Measurements from ENCODE around the gene PRKCA. TPM values are rescaled to one million over a fixed set of nuclear protein-coding genes. Genes with fewer than 3 reads are reported as not detected.

Gene PRKCA
- total RNA-seq, 1 donor from 2014 or later: 3.9 TPM

DNA sequence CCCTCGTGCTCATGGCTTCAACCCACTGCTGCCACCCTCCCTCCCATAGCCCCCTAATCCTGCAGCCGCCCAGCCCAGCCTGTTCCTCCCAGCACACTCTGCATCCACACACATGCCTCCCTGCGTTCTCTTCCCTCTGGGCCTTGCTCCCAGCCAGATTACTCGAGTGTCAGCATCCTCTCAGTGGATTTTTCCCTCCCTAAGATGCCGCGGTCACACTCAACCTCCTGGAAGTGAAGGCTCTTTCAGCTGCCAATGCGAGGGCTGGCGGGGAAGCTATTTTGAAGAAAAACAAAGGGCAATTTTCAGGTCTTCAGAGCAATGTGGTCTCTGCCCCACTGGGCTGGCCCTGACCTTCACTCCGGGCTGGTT is 509.3 kb downstream of the PRKCA start:
- no peak for DNase-seq

DNA sequence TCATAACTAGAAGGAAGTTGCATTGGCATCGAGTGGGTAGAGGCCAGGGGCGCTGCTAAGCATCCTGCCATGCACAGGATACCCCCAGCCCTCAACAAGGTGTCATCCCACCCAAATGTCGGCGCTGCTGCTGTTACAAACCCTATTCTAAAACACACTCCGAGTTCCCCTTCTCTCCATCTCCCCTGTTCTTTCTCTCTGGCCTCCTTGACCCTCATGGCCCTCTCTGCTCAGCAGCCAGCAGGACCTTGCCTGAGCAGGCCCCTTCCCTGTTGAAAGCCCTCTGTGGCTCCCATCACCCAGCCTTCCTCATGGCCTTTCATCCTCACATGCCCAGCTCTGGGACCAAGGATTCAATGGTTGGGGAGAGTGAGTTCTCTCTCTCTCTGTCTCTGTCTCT is 510.2 kb downstream of the PRKCA start:
- DNase-seq: no peak

DNA sequence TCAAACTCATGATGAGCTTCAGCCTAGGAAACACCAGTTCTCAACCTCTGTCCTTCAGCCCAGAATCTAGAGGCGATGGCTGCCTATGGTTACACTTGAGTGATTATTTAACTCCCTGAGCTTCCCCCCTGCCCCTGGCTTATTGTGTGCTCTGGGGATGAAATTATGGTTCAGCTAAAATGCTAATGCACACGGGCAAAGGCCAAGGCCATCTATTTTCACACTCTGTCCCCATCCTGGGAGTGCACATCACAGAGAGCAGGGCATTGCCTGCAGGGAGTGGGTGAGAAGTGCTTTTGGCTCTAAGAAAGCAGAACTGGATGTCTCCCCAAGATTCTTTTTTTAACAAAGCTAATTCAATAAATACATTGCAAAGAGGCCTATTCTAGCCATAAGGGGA is 510.9 kb downstream of the PRKCA start:
- no peak for DNase-seq

DNA sequence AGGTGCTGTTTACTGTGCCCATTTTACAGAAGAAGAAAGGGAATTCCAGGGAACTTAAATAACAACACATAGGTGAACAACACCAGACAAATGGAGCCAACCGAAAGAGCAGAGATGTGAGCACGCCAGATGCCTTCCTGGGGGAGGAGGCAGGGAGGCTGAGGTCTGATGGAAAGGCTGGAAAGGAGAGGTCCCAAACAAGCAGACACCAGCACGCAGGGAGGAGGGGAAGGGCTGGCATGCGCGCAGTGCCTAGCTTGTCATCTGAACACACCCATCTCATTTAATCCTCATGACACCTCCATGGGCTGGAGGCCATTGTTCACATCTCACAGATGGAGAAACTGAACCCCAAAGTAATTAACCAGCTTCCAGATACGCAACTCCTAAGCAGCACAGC is 511.6 kb downstream of the PRKCA start:
- DNase-seq: no peak

DNA sequence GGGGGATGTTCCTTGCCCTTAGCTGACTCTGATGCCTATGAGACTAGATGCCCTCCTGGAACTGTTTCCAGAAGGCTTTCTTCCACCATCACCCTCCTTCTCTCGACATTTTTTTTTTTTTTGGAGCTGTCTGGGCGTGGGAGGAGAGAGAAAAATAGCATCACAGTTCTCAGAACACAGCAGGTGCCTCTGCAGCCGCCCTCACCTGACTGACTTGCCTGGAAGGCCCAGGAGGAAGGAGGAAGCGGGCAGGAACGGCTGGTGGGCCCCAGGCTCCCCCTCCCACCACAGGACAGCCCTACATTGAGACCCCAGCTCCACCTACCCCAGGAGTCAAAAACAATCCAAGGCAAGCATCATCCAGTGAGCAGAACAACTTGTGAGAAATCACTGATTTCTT is 512.2 kb downstream of the PRKCA start:
- DNase-seq: no peak

DNA sequence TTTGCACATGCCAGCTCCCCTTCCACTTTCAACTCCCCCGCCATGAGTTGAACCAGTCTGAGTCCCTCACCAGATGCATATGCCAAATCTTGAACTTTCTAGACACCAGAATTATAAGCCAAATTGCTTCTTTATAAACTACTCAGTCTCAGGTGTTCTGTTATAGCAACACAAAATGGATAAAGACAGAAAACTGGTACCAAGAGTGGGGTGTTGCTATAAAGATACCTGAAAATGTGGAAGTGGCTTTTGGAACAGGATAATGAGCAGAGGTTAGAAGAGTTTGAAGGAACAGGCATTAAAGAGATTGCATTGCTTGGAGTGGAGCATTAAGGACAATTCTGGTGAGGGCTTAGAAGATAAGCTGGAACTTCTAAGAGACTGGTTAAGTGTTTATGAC is 515.3 kb downstream of the PRKCA start:
- no peak for DNase-seq

DNA sequence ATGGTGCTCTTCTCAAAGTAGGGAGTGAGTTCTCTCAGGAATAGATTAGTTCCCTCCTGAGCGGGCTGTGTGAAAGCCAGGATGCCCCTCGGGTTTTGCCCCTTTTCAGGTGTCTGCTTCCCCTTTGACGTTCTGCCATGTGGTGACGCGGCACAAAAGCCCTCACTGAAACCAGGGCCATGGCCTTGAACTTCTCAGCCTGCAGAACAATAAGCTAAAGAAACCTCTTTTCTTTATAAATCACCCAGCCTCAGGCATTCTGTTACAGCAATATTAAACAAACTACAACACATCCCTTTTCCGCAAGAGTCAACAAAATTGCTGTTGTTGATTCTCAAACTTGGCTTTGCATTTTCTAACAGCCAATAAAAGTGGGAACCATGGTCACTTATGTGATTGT is 517.1 kb downstream of the PRKCA start:
- DNase-seq: no peak

DNA sequence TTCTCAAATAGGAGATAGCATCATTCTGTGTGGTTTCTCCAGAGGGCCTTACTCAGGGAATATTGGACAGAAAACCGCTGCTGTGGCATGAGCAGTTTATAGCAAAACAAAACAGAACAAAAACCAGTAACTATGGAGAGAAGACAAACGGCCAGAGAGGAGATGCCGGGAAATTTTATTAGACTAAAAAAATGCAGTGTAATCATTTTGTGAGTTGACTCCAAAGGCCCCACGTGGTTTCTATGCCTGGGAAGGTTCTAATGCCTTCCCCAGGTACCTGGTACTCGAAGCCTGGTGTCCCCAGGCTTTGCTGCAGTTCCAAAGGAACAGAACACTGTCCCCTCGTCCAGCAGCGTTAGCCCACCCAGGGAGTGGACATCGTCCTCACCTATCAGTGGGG is 519.6 kb downstream of the PRKCA start:
- no peak for DNase-seq

DNA sequence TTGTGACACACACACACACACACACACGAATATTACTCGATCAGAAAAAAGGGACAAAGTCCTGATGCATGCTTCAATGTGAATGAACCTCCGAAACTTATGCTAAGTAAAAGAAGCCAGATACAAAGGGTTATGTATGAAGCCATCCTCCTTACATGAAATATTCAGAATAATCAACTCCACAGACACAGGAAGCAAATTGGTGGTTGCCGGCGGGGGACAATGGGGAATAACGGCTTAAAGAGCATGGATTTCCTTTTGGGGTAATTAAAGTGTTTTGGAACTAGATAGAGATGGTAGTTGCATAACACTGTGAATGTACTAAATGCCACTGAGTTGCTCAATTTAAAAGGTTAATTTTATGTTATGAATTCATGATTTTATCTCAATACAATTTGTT is 524.4 kb downstream of the PRKCA start:
- DNase-seq: no peak

DNA sequence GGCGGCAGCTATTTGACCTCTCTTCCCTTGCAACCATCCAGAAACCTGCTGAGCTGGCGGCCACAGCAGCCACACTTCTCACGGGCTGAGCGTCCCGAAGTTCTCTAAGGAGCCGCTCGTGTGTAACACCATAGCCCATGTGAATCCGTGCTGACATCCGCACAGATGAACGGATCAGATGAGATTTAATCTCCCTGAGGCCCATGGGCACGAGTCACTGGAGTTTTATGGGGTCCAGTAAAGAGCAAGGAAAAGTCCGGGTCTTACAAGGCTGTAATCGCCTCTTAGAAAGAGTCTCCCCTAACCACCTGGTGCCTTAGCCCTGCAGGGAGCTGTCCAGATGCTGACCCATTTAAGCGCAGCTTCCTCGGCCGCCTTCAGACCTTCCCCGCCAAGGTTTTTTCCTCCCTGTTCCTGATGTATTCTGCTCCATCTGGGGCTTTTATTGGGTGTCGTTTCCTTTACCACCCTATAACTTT is 527.0 kb downstream of the PRKCA start:
- peak; percentile 15 for DNase-seq

DNA sequence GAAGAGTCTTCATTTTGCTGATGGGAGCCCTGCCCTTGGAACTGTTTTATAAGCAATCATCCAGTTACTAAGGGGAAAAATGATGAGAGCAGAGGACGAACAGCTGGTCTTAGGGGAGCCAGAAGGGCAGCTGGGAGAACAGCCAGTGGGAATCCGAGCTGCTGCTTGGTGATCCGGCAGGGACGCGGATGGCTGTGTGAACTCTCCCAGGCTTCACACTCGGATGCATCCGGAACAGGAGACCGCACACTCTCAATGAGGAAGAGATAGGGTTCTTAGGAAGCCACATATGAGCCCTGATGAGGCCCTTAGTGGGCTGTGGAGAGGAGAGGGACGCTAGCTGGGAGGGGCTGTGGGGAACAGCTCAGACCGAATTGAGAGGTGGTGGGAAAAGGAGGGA is 527.5 kb downstream of the PRKCA start:
- DNase-seq: no peak

DNA sequence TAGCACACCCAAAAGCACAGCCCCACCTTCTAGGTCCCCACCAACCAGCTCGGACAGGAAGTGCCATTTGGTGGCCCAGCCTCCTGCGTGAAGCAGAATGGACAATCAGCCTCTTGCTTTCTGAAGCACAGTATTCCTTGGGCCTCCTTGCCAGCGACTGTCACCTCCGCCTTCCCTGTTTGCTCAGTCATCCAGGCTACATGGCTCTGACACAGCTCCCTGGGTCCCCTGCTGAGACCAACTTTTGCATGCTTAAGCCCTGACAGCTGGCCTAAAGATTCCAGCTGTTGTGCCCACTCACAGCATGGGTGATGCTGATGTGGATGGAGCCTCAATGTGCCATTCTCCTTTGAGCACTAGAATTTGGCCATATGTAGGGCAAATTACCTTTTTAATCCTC is 528.0 kb downstream of the PRKCA start:
- no peak for DNase-seq

DNA sequence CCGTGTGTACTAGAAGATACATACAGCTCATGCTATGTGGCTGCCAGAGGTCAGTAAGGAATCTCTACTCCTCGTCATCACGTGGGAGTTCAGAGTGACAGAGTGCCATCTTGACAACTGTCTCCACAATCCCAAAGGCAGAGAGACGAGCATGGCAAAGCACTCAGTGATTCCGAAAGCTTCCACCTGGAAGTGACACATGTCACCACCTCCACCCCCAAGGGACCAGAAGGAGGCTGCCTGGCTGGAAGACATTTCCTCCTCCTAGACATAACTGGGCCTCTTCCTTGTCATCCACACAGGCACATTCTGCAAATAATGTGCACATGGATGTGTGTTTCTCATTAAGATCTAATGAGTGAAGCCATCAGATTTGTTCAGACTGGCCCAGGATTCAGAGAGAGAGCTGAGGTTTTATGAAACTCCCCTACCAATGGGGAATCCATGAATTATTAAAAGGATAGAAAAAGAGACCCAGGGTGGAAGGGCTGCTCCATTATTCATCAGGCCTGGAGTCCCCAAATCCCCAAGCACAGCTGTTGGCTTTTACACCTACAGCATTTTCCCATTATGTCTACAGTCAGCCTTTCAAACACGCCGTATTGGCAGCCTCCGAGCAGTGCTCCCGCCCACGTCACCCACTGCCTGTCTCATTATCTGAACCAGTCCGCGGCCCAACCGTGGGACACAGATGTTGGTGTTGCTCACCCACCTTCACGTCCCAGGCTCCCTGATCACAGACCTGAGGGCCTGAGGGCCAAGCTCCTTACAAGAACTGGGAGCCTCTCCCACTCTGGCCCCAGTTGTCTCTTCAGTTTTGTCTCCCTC is 529.2 kb downstream of the PRKCA start:
- DNase-seq: no peak

DNA sequence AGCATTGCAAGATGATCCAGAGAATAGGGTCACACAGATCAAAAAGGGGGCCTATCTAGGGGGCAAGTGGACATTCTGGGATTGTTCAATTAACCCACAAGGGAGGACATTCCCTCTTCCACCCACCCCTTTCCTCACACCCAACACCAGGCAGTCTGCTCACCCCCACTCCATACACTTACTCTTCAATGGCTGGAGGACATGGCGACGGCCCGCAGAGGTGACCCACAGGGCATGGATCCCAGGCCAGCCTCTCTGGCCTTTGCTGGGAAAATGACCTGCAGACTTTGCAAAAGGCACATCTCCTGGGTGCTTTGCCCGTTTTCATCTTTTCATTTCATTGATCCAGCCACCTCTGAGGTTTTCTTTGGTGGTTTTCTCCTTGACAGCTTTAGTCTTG is 530.8 kb downstream of the PRKCA start:
- no peak for DNase-seq

DNA sequence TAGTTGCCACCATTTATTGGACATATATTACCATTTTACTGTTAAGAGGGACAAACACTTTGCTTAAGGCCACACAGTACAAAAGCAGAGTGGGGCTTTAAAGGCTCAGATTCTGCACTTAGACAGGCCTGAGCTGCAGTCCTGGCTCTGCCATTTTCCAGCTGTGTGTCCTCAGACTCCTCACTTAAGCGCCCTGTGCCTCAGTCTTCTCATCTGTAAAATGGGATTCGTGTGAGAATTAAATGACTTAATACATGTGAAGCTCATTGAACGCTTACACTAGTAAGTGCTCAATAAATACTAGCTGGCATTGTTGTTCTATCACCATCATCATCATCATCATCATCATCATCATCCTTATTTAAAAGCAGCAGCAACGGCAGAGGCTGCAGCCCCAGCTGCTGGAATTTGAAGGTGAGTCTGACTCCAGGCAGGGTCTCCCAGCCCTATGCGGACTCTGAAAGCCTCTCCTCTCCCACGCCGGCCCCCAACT is 532.1 kb downstream of the PRKCA start:
- no peak for DNase-seq

DNA sequence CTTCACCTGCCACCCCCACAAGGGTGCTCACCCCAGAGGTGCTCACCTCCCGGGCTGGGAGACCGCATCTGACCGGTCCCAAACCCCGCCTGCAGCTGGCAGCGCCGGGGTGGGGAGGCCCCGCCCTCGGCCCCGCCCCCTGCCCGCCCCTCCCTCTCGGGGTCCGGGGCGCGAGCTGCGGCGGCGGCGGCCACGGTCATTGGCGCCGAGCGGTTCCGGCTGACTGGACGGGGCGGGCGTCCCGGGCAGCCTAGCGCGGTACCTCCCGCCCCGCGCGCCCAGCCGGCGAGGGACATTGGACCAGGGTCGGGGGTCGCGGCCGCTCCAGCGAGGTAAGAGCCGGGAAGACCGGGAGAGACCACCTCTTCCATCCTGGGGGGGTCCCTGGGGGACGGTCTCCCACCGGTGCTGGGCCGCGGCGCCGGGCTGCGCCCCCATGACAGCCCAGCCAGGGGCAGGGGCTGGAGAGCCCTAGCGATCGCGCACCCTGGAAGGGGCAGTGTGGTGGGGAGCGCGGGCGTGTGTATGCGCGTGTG is 532.6 kb downstream of the PRKCA start, which contains the start of gene CACNG5:
Gene CACNG5, plus strand, starts transcription at position 199 of the 536 bp plus-strand sequence. CDS start 42,216 bp downstream, outside the sequence.
- no peak for DNase-seq

DNA sequence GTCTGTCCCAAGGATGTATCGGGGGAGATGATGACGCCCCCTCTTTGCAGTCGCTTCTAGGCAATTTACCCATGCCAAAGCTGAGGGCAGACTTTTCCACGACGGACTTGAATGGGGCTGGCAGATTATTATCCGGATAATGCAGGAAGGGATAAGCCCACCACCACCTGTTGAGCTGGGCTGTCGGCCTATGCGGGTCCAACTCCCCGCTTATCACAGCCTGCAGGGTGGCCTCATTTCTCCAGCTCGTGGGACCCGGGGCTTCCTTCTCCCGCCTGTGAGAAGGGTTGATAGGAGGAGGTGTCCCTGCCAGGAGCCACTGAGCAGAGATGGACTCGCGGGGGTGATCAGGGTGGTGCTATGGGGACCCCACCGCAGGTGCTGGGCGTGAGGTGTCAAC is 533.1 kb downstream of the PRKCA start:
- no peak for DNase-seq

DNA sequence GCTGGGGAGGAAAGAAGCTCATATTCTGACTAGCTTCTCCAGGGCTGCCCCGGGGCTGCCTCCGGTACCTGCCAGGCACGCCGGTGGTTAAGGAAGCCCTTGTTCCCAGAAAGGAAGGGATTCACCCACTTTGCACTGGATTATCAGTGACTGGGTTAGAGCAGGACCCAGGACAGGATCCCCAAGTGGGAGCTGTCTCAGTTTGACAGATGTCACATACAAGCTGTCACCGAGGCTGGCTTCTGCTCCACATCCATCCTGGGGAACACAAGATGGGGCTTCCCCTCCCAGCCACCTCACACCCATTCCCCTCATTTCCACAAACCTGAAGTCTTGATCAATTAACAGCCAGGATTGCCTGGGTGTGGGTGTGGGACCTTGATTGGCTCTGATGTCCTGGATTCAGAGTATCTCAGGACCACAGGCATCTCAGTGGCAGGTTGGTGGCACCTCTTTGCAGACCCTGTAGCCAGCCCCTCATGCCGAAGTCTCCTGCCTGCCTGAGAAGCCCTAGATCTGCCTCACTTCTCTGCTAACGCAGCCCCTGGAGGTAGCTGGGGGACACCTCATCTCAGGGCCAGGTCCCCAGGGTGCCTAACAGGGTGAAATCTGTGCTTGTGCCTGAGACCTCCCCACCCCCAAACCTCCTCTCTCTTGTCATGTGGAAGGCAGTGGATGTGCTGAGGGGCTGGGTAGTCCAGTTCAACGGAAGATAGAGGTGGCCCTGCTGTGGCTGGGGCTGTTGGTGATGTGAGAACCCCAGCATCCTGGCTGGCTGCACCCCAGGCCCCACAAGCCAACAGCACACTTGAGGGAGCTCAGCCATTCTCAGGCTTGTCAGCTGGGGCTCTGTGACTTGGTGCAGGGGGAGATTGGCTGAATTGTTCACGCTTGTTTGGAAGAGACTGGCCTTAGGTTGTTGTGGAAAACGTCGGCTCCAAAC is 533.9 kb downstream of the PRKCA start:
- no peak for DNase-seq

DNA sequence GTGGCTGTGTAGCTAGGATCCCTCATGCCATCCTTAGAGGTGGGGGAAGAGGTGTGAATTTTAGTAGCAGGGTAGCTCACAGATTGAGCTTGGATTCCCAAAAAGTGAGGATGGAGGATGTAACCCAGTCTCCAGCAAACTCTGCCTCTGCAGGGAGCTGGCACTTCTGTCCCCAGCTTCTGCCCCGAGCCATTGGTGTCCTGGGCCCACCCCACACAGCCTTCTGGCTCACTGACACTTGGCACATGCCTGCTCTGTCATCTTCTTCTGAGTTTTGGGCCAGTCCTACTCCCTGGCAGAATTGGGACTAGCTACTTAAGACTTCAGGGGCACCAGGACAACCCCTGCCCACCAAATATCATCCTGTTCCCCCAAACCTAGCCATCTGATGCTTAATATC is 534.8 kb downstream of the PRKCA start:
- DNase-seq: no peak

DNA sequence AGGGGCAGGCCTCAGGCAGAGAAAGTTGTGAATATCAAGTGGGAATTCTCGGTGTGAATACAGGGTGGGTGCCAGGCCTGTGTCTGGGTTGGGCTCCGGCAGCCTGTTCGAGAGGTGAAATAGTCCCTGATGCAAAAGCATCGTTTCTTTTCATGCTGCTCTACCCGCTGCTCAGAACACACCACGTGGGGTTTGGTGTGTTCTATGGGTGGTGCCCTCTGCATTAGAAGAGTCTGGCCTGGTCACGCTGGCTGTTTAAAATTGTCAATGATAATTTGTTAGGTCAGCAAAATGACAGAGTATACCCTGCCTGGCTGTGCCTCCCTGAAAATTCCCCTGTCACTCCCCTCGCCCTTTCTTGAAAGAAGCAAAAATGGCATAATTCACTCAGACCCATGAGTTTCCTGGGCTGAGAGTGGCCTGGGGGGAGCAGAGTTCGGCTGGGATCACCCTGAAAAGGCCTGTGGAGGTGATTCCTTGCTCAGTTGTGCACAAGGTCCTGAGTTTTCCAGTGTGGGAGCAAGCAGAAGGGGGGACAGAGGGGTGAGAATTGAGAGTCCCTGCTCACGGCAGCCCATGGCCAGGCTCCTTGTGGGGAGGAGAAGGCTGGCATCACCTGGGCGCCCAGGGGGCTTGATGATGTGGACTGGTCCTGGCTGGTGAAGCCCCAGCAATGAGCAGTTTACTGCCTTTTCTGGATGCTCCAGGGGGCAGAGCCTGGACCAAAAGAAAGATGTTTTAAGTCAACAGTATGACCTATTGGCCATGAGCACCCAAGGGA is 535.7 kb downstream of the PRKCA start:
- DNase-seq: no peak

DNA sequence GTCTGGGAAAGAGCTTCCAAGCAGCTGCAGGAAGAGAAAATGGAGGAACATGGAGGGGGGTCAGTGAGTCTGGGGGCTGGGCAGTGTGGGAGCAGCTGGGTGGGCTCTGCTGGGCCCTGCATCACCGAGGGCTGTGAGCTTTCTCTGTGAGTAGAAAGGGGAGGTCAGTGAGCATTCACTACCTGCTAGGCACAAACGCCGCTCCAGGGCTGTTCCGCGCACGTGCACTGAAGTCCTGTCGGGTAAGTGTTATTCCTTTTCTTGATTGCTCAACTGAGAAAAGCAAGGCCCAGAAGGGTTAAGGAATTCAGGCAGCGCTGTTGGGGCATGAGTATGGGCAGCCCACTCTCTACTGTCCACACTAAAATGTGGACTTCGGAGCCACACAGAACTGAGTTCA is 537.2 kb downstream of the PRKCA start:
- DNase-seq: no peak

DNA sequence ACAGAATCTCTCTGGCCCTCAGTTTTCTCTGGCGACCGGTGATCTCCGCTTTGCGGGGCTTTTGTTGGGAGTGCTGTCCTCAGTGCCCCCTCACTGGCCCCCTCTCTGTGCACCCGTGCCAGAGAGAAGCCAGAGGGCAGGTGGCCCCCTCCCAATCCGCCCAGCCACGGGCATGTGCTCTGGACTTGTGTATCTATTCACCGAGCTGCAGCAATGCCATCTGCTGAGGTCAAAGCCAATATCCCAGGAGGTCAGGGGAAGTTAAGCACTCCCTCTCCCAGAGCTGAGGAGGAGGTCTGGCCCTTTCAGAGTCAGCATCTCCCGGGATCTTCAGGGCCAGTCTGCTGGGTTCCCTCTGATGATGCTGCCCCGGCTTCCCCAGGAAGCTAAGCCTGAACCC is 537.6 kb downstream of the PRKCA start:
- no peak for DNase-seq

All from skin of body (tissue), 2 donors.